Upper lobe of left lung (tissue), 4 donors: ENCODE data around the gene SNRNP35.

Source experiments
- EP300 ChIP-seq, 4 donors: sonication (generic); formaldehyde crosslinking; IDR thresholded peaks; one replicate each; pipeline ENCODE4 v1.5.1; 2017; ENCODE audit warnings: antibody characterized with exemption in 4 of 4, control low read depth in 2 of 4
- POLR2A ChIP-seq, 4 donors: fragments of 450-650 bp; IDR thresholded peaks; one replicate each; pipeline ENCODE4 v1.5.1; 2016 to 2017; ENCODE audit warnings: antibody characterized with exemption in 4 of 4, mild to moderate bottlenecking in 2 of 4
- TF ChIP-seq, protein P1 (sequence below), 6 experiments: fragments of 450-650 bp in 4 of 6; fragments of 200-600 bp in 2 of 6; sonication (generic) in 2 of 6; IDR thresholded peaks; one replicate each; pipeline ENCODE4 v1.5.1; 2016 to 2019; ENCODE audit warnings: antibody characterized with exemption in 6 of 6

DNA sequence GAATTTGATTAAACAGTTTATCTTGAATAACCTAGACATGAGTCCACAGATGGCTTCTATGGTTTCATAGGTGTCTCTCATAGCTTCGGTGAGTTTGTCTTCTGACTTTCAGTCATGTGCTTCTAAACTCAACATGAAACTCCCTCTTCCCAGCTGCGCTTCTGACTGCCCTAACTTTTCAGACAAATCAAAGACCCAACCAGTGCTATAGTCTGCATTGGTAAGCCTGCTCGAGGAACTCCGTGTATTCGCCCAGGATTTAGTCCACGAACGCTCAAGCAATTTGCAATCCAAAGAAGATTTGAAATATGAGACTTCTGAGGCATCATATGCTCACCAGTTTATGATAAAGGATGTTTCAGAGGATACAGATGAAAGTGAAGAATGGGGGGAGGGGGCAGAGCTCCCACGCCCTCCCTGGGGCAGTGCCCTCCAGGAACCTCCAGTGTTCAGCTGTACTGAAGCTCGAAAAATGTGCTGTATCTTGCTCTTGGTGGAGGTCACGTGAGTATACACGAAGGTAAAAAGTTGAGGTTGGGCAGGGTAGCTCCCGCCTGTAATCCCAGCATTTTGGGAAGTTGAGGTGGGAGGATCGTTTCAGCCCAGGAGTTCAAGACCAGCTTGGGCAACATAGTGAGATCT is 16.3 kb upstream of the SNRNP35 start:
- TF ChIP-seq, protein P1, sequence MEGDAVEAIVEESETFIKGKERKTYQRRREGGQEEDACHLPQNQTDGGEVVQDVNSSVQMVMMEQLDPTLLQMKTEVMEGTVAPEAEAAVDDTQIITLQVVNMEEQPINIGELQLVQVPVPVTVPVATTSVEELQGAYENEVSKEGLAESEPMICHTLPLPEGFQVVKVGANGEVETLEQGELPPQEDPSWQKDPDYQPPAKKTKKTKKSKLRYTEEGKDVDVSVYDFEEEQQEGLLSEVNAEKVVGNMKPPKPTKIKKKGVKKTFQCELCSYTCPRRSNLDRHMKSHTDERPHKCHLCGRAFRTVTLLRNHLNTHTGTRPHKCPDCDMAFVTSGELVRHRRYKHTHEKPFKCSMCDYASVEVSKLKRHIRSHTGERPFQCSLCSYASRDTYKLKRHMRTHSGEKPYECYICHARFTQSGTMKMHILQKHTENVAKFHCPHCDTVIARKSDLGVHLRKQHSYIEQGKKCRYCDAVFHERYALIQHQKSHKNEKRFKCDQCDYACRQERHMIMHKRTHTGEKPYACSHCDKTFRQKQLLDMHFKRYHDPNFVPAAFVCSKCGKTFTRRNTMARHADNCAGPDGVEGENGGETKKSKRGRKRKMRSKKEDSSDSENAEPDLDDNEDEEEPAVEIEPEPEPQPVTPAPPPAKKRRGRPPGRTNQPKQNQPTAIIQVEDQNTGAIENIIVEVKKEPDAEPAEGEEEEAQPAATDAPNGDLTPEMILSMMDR (IDR thresholded peaks at IDR 0.05), result no peak
- no peak for TF ChIP-seq POLR2A (IDR thresholded peaks at IDR 0.05)
- no peak for TF ChIP-seq EP300 (IDR thresholded peaks at IDR 0.05)
